ENCODE results near the gene MACF1. TPM values are rescaled to one million over a fixed set of nuclear protein-coding genes. Genes with fewer than 3 reads are reported as not detected.
A peak's percentile ranks its signal among the peaks of the same experiment; 100 is the strongest.
"Not testable (repeated sequence)": the region's sequence is repeated elsewhere in the genome, so short reads cannot be mapped to it uniquely, and the experiment has no call there.

Gene MACF1
- total RNA-seq, 2 donors from 2014 or later = 169 to 292 TPM

DNA sequence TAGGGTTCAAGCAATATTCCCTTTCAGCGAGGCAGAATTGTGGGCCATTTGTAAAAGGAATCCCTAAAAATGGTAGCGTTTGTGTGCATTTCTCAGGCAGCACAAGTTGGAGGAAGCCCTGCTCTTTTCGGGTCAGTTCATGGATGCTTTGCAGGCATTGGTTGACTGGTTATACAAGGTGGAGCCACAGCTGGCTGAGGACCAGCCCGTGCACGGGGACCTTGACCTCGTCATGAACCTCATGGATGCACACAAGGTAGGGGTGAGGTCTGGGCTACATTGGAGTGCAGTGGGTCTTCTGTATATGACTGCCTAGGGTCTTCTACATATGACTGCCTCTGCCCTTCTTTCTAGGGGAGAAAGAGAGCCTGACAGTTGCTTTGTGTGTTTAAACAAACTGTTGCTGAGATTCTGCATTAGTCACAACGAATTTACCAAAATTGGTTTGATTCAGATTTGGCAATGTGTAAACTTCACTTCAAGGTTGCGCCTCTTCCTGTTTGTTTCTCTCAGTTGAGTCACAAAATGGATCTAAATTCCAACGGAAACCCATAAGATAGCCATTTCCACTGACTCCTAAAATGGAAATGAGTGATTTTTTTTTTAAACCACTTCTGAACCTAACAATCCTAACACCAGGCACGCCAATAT, 246.6 kb downstream of the MACF1 start:
- H3K36me3 Mint-ChIP-seq (ENCODE audit: insufficient read depth in 2 of 2) = peaks cover 7 to 37% of the 10 kb centered on the region in 2 donors
- H3K4me3 Mint-ChIP-seq = no peak overlapping the region
- H3K4me1 Mint-ChIP-seq (ENCODE audit: low read depth) = no peaks in the 10 kb centered on the region
- no peaks in the 10 kb centered on the region for H3K9me3 Mint-ChIP-seq
- no peaks in the 10 kb centered on the region for H3K27me3 Mint-ChIP-seq (ENCODE audit: low read depth)
- DNase-seq = no peak
- no peak for ATAC-seq (replicated peaks in 1 of 2)
- H3K27ac Mint-ChIP-seq = peak overlapping the region; percentile 33

DNA sequence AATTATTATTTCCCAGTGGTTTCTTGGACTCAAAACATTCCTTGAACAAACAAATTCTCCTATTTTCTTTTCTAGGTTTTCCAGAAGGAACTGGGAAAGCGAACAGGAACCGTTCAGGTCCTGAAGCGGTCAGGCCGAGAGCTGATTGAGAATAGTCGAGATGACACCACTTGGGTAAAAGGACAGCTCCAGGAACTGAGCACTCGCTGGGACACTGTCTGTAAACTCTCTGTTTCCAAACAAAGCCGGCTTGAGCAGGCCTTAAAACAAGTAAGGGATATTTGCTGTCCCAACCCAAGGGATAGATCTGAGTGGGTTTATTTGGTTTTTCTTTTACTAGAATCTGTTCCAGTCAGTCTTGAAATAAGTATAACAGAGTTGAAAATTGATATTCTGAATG, 247.6 kb downstream of the MACF1 start:
- H3K27ac Mint-ChIP-seq = no peak overlapping the region
- H3K36me3 Mint-ChIP-seq (ENCODE audit: insufficient read depth in 2 of 2) = peaks cover 12 to 44% of the 10 kb centered on the region in 2 donors
- ATAC-seq (replicated peaks in 1 of 2) (no peak), DNase-seq (no peak)
- H3K4me3 Mint-ChIP-seq = no peak overlapping the region
- no peaks in the 10 kb centered on the region for H3K27me3 Mint-ChIP-seq (ENCODE audit: low read depth)
- H3K4me1 Mint-ChIP-seq (ENCODE audit: low read depth) = no peaks in the 10 kb centered on the region
- no peaks in the 10 kb centered on the region for H3K9me3 Mint-ChIP-seq

DNA sequence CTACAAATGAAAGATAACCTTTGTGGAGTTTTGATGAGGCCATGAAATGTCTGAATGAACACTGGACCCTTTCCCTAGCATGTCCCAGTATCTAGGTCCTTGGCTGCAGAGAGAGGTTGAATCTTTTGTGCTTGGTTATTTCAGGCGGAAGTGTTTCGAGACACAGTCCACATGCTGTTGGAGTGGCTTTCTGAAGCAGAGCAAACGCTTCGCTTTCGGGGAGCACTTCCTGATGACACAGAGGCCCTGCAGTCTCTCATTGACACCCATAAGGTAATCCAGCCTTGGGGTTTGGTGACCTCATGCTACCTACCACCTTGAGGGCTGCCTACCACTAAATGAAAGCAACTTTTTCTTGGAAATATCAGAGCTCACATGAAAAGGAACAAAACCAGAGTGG, 248.0 kb downstream of the MACF1 start:
- no peak overlapping the region for H3K4me3 Mint-ChIP-seq
- no peaks in the 10 kb centered on the region for H3K4me1 Mint-ChIP-seq (ENCODE audit: low read depth)
- no peak overlapping the region for H3K27ac Mint-ChIP-seq
- H3K36me3 Mint-ChIP-seq (ENCODE audit: insufficient read depth in 2 of 2) = peaks cover 12 to 41% of the 10 kb centered on the region in 2 donors
- DNase-seq = no peak
- no peaks in the 10 kb centered on the region for H3K27me3 Mint-ChIP-seq (ENCODE audit: low read depth)
- H3K9me3 Mint-ChIP-seq = no peaks in the 10 kb centered on the region
- ATAC-seq (replicated peaks in 1 of 2) = no peak

DNA sequence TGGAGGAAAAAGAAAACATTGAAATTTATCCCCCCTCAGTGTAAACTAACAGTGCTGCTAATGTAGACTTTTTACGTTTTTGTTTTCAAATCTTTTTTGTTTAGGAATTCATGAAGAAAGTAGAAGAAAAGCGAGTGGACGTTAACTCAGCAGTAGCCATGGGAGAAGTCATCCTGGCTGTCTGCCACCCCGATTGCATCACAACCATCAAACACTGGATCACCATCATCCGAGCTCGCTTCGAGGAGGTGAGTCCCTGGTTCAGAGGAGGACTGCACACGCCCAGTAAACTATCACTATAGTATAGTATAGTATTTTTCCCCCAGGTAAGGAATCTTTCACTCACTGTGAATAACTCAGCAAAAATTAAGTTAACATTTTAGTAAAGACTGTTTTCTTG, 249.1 kb downstream of the MACF1 start:
- no peak for ATAC-seq (replicated peaks in 1 of 2)
- no peak overlapping the region for H3K27ac Mint-ChIP-seq
- H3K4me1 Mint-ChIP-seq (ENCODE audit: low read depth) = no peaks in the 10 kb centered on the region

DNA sequence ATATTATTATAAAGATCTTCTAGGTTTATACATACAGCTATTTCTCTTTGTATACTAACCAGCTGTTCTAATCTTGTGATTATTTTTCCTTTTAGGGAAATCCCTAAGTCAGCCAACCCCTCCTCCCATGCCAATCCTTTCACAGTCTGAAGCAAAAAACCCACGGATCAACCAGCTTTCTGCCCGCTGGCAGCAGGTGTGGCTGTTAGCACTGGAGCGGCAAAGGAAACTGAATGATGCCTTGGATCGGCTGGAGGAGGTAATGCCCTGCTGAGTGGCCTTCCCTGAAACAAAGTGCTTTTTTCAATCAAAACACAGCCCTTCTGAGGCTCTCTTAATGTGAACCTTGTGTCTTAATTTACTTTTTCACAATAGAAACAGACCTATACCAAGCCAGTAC, 254.5 kb downstream of the MACF1 start:
- H3K4me1 Mint-ChIP-seq (ENCODE audit: low read depth) = no peaks in the 10 kb centered on the region
- no peak for DNase-seq
- no peaks in the 10 kb centered on the region for H3K27me3 Mint-ChIP-seq (ENCODE audit: low read depth)
- peaks cover 17 to 37% of the 10 kb centered on the region in 2 donors for H3K36me3 Mint-ChIP-seq (ENCODE audit: insufficient read depth in 2 of 2)
- H3K27ac Mint-ChIP-seq = no peak overlapping the region
- H3K4me3 Mint-ChIP-seq = no peak overlapping the region
- ATAC-seq (replicated peaks in 1 of 2) = no peak
- no peaks in the 10 kb centered on the region for H3K9me3 Mint-ChIP-seq

More for the DNA sequence above, 249.1 kb downstream of the MACF1 start:
- no peaks in the 10 kb centered on the region for H3K27me3 Mint-ChIP-seq (ENCODE audit: low read depth)
- H3K9me3 Mint-ChIP-seq = no peaks in the 10 kb centered on the region
- H3K4me3 Mint-ChIP-seq = no peak overlapping the region
- DNase-seq = no peak
- peaks cover 16 to 41% of the 10 kb centered on the region in 2 donors for H3K36me3 Mint-ChIP-seq (ENCODE audit: insufficient read depth in 2 of 2)

DNA sequence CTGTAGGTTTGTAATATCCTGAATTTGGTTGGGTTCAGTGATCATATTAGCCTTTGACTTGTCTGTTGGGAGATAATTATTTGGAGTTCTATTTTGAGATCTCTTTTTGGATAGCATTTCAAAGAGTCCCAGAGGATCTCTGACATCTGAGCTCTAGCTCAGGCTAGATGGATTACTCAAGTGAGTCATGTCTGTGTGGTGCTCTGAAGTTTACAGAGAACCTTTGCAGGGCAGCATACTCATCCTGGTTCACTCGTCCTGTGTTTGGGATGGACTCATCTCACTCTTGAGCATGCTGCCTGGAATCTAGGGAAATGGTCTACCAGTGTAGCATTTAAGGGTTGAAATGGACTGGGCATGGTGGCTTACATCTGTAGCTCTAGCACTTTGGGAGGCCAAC, 257.6 kb downstream of the MACF1 start:
- ATAC-seq (replicated peaks in 1 of 2) = no peak
- H3K27me3 Mint-ChIP-seq (ENCODE audit: low read depth) = no peaks in the 10 kb centered on the region

DNA sequence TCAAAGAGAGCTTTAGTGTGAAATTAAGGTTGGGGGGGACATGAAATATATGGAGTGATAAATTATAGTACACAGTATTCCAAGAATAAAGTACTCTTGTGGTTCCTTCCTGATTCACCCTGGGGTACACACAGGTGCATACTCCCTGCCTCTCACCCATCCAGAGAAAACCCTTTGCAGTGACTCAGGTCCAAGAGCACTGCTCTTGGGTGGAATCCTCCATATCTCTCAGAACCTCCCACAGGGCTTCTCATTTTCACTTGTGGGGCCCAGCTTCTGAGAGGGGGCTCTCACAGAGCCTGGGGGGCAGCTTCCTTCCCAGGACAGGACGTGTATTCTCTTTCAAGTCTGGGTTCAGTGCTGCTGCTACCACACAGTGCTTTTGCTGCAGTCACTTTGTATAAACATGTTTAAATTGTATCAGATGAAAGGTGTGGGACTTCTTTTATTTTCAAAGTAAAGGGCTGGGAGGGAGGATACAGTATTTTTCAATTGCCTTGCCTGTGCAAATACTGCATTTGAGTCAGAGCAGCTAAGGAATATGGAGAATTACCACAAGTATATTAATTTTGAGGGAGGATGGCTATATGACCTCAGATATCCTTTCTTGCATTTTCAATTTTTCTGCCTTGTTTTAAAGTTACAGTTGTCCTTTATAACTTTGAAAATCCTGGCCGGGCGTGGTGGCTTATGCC, 262.1 kb downstream of the MACF1 start:
- no peaks in the 10 kb centered on the region for H3K9me3 Mint-ChIP-seq
- ATAC-seq (replicated peaks in 1 of 2) = no peak
- H3K27ac Mint-ChIP-seq = peak overlapping the region; percentile 47
- no peak for DNase-seq
- no peak overlapping the region for H3K4me3 Mint-ChIP-seq
- no peaks in the 10 kb centered on the region for H3K27me3 Mint-ChIP-seq (ENCODE audit: low read depth)
- H3K4me1 Mint-ChIP-seq (ENCODE audit: low read depth) = peaks cover 6% of the 10 kb centered on the region
- peaks cover 7 to 13% of the 10 kb centered on the region in 2 donors for H3K36me3 Mint-ChIP-seq (ENCODE audit: insufficient read depth in 2 of 2)

More for the DNA sequence above, 257.6 kb downstream of the MACF1 start:
- Mint-ChIP-seq H3K36me3 (ENCODE audit: insufficient read depth in 2 of 2) (peaks cover 11 to 25% of the 10 kb centered on the region in 2 donors), H3K4me1 (ENCODE audit: low read depth) (peaks cover 6% of the 10 kb centered on the region), H3K27ac (peak overlapping the region; percentile 40), H3K9me3 (no peaks in the 10 kb centered on the region), H3K4me3 (no peak overlapping the region)
- DNase-seq = no peak

DNA sequence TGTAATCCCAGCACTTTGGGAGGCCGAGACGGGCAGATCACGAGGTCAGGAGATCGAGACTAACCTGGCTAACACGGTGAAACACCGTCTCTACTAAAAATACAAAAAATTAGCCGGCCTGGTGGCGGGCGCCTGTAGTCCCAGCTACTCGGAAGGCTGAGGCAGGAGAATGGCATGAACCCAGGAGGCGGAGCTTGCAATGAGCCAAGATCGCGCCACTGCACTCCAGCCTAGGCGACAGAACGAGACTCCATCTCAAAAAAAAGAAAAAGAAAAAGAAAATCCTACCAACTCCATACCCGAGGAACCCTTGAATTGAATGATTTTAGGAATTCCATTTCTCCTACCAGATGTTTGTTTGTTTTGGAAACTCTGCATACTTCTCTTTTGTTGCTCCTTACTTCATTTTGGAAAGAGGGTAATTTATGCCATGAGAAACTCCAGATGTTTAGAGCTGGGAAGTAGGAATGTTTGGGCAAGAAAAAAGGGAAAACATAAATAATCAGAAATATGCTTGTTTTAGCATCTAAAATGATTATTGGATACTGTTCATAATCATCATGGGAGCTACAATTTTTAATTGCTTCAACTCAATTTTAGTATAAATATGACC, 262.7 kb downstream of the MACF1 start:
- H3K4me1 Mint-ChIP-seq (ENCODE audit: low read depth); ATAC-seq (replicated peaks in 1 of 2); H3K27me3 Mint-ChIP-seq (ENCODE audit: low read depth); H3K9me3 Mint-ChIP-seq; H3K27ac Mint-ChIP-seq; H3K36me3 Mint-ChIP-seq (ENCODE audit: insufficient read depth in 2 of 2); DNase-seq; H3K4me3 Mint-ChIP-seq: not testable (repeated sequence)

DNA sequence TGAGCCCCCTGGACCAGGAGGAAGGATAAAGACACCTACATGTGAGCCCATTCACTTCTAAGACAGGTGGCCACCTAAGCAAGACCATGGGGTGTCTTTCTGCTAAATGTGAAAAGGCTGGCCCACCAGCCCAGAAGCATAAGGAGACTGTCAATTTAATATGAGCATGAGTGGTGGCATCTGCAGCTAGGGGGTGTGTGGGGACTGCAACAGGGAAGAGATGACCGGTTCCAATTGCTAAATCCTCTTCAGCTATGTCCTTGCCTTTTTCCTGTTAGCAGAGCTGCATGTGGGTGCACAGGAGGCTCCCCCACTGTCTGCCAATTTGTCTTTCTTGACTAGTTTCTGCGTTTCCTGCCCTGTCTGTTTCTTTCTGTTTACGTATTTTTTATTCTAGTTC, 264.7 kb downstream of the MACF1 start:
- H3K9me3 Mint-ChIP-seq = no peaks in the 10 kb centered on the region
- H3K27ac Mint-ChIP-seq = peak overlapping the region; percentile 70
- H3K4me3 Mint-ChIP-seq = no peak overlapping the region
- H3K27me3 Mint-ChIP-seq (ENCODE audit: low read depth) = no peaks in the 10 kb centered on the region
- peaks cover 7 to 8% of the 10 kb centered on the region in 2 donors for H3K36me3 Mint-ChIP-seq (ENCODE audit: insufficient read depth in 2 of 2)
- no peak for DNase-seq
- H3K4me1 Mint-ChIP-seq (ENCODE audit: low read depth) = peaks cover 6% of the 10 kb centered on the region
- ATAC-seq (replicated peaks in 1 of 2) = no peak

DNA sequence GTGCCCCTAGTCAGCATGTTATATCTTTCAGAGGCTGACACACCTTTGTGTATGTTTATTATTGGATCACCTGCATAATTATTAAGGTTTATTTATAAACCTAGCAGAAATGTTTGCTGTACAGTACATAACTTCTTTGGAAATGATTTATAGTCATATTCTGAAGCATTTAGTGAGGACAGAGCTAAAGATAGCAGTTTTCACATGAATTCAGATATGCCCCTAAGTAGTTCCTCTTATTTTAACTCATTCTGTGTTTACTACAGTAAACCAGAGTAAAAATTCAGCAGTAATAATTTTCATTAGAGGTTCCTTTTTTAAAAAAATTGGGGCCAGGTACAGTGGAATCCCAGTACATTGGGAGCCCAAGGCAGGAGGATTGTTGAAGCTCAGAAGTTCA, 265.5 kb downstream of the MACF1 start:
- ATAC-seq (replicated peaks in 1 of 2) (no peak), DNase-seq (no peak)
- H3K36me3 Mint-ChIP-seq (ENCODE audit: insufficient read depth in 2 of 2) = peaks cover 6 to 7% of the 10 kb centered on the region in 2 donors
- no peak overlapping the region for H3K4me3 Mint-ChIP-seq
- no peaks in the 10 kb centered on the region for H3K9me3 Mint-ChIP-seq
- peaks cover 6% of the 10 kb centered on the region for H3K4me1 Mint-ChIP-seq (ENCODE audit: low read depth)
- peak overlapping the region; percentile 70 for H3K27ac Mint-ChIP-seq
- H3K27me3 Mint-ChIP-seq (ENCODE audit: low read depth) = no peaks in the 10 kb centered on the region

DNA sequence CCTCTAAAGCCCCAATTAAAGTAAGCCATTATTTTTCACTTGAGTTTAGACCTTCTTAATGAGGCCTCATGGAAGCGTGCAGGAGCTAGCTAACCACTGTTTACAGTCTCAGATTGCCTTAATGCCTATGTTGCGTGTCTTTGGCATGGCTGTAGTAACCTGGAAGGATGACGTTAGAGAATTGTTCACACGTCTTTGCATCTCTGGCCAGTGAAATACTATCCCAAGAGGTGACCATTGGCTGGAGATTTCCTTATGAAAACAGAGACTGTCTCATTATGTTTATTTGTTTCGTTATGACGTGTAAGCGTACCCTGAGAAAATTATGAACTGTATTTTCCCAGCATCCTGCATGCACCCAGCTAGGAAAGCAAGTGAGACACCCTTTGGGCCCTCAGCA, 268.3 kb downstream of the MACF1 start:
- no peaks in the 10 kb centered on the region for H3K9me3 Mint-ChIP-seq

DNA sequence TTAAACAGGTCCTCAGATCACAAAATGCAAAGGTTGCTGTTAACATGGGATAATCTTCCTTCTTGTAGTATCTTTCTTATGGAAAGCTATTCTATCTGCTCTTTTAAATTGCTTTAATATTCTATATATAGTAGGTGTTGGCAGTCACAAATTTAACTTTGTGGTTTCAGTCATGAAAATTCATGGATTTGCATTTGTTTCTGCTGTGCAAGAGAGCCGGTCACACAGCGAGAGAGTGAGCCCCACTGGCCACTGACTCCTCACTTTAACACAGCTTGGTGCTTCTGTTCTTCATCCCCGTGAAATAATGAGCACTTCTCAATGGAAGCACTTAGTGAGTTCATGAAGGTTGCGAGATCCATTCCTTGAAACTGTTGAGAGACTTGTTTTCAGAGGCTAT, 268.8 kb downstream of the MACF1 start:
- Mint-ChIP-seq H3K27me3 (ENCODE audit: low read depth) (no peaks in the 10 kb centered on the region), H3K4me1 (ENCODE audit: low read depth) (no peaks in the 10 kb centered on the region), H3K27ac (peak overlapping the region; percentile 26), H3K9me3 (no peaks in the 10 kb centered on the region), H3K36me3 (ENCODE audit: insufficient read depth in 2 of 2) (peaks cover 5 to 10% of the 10 kb centered on the region in 2 donors), H3K4me3 (no peak overlapping the region)
- DNase-seq = no peak
- no peak for ATAC-seq (replicated peaks in 1 of 2)

More for the DNA sequence above, 268.3 kb downstream of the MACF1 start:
- H3K27ac Mint-ChIP-seq = peak overlapping the region; percentile 72
- no peaks in the 10 kb centered on the region for H3K27me3 Mint-ChIP-seq (ENCODE audit: low read depth)
- ATAC-seq (replicated peaks in 1 of 2) (no peak), DNase-seq (no peak)
- H3K4me3 Mint-ChIP-seq = no peak overlapping the region
- H3K36me3 Mint-ChIP-seq (ENCODE audit: insufficient read depth in 2 of 2) = peaks cover 5 to 10% of the 10 kb centered on the region in 2 donors
- H3K4me1 Mint-ChIP-seq (ENCODE audit: low read depth) = no peaks in the 10 kb centered on the region

DNA sequence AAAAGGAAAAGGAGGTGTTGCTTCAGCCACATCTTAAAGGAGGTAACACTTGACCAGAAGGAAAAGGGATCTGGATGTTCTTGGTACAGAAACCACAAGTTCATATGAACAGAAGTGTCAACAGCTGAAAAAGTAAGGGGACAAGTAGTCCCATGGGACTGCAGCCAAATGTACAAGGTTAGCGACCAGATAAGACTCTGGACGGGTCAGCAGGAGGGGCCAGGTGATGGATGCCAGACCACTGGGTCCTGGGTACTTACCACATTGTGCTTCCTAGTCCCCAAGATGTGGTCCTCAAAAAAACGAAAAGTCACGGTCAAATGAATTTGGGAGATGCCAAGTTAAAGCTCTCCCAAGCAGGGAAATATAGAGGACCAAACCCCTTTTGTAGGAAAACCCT, 270.3 kb downstream of the MACF1 start:
- H3K4me1 Mint-ChIP-seq (ENCODE audit: low read depth) = no peaks in the 10 kb centered on the region
- no peak overlapping the region for H3K4me3 Mint-ChIP-seq
- H3K27ac Mint-ChIP-seq = peak overlapping the region; percentile 47
- DNase-seq (no peak), ATAC-seq (replicated peaks in 1 of 2) (no peak)
- H3K9me3 Mint-ChIP-seq = no peaks in the 10 kb centered on the region
- peaks cover 5 to 7% of the 10 kb centered on the region in 2 donors for H3K36me3 Mint-ChIP-seq (ENCODE audit: insufficient read depth in 2 of 2)
- H3K27me3 Mint-ChIP-seq (ENCODE audit: low read depth) = no peaks in the 10 kb centered on the region
